Breast epithelium (tissue), 3 donors: ENCODE results near the gene POU2F2.

Source experiments
- POLR2AphosphoS5 ChIP-seq, 3 donors: sonication (generic); formaldehyde crosslinking; IDR thresholded peaks; one replicate each; pipeline ENCODE4 v1.6.1; 2017; ENCODE audit warnings: antibody characterized with exemption in 3 of 3
- TF ChIP-seq, protein P1 (sequence below), 3 donors: fragments of 450-650 bp; IDR thresholded peaks; one replicate each; pipeline ENCODE4 v1.5.1; 2016 to 2017; ENCODE audit warnings: antibody characterized with exemption in 3 of 3, mild to moderate bottlenecking in 3 of 3, moderate library complexity in 3 of 3

- TF ChIP-seq, protein P1, sequence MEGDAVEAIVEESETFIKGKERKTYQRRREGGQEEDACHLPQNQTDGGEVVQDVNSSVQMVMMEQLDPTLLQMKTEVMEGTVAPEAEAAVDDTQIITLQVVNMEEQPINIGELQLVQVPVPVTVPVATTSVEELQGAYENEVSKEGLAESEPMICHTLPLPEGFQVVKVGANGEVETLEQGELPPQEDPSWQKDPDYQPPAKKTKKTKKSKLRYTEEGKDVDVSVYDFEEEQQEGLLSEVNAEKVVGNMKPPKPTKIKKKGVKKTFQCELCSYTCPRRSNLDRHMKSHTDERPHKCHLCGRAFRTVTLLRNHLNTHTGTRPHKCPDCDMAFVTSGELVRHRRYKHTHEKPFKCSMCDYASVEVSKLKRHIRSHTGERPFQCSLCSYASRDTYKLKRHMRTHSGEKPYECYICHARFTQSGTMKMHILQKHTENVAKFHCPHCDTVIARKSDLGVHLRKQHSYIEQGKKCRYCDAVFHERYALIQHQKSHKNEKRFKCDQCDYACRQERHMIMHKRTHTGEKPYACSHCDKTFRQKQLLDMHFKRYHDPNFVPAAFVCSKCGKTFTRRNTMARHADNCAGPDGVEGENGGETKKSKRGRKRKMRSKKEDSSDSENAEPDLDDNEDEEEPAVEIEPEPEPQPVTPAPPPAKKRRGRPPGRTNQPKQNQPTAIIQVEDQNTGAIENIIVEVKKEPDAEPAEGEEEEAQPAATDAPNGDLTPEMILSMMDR (IDR thresholded peaks at IDR 0.05) = no peak
- TF ChIP-seq POLR2AphosphoS5 (IDR thresholded peaks at IDR 0.05) = no peak
These were observed 27.7 kb upstream of the POU2F2 start for GRCh38 chr19:42159942-42160341.
